HuH-7 (cell line): ENCODE results near the gene CUEDC2.

Source experiments
- DNase-seq: peaks from one replicate; pipeline ENCODE4 v3.0.0; 2011; ENCODE audit warnings: low spot score

Gene CUEDC2

GRCh38 chr10:102432162-102432950 lies at the start of gene CUEDC2:
Gene CUEDC2 (minus strand): TSS chr10:102432574. CDS start chr10:102425188, 7,386 bp downstream.
- DNase-seq, result peak; percentile 90

- DNase-seq, result no peak
Observed at GRCh38 chr10:102480396-102480795, 48.0 kb upstream of the CUEDC2 start.

- no peak for DNase-seq
Observed at GRCh38 chr10:102479651-102480050, 47.3 kb upstream of the CUEDC2 start.

- no peak for DNase-seq
Observed at GRCh38 chr10:102476466-102477141, 44.2 kb upstream of the CUEDC2 start.

- no peak for DNase-seq
Observed at GRCh38 chr10:102475451-102476040, 43.2 kb upstream of the CUEDC2 start.

GRCh38 chr10:102473445-102474331 lies 41.3 kb upstream of the CUEDC2 start:
- DNase-seq, result no peak

GRCh38 chr10:102470579-102471546 lies 38.5 kb upstream of the CUEDC2 start:
- DNase-seq, result no peak

GRCh38 chr10:102468683-102469082 lies 36.3 kb upstream of the CUEDC2 start:
- DNase-seq, result no peak

- no peak for DNase-seq
Observed at GRCh38 chr10:102467971-102468438, 35.6 kb upstream of the CUEDC2 start.

- no peak for DNase-seq
Observed at GRCh38 chr10:102467318-102467717, 34.9 kb upstream of the CUEDC2 start.

GRCh38 chr10:102465466-102465865 lies 33.1 kb upstream of the CUEDC2 start:
- no peak for DNase-seq

- no peak for DNase-seq
Observed at GRCh38 chr10:102463983-102464382, 31.6 kb upstream of the CUEDC2 start.

GRCh38 chr10:102462512-102463054 lies 30.2 kb upstream of the CUEDC2 start:
- no peak for DNase-seq

GRCh38 chr10:102461187-102462054 lies 29.0 kb upstream of the CUEDC2 start:
- peak; percentile 97 for DNase-seq

GRCh38 chr10:102460836-102461186 lies 28.4 kb upstream of the CUEDC2 start:
- no peak for DNase-seq

GRCh38 chr10:102458656-102459055 lies 26.3 kb upstream of the CUEDC2 start:
- no peak for DNase-seq

- no peak for DNase-seq
Observed at GRCh38 chr10:102457591-102458150, 25.3 kb upstream of the CUEDC2 start.

- no peak for DNase-seq
Observed at GRCh38 chr10:102455893-102456471, 23.6 kb upstream of the CUEDC2 start.
